OCI-LY7 (cell line): ENCODE data around the gene TRAPPC1. TPM values are rescaled to one million over a fixed set of nuclear protein-coding genes. Genes with fewer than 3 reads are reported as not detected.
A peak's percentile ranks its signal among the peaks of the same experiment; 100 is the strongest.

Source experiments
- BruUV-seq: library from RNA; stranded (reverse); fragments of 400-500 nt; replicated peaks from 2 replicates; lab custom pipeline; 2021; lab: Mats Ljungman, UMichigan
- CTCF ChIA-PET: fragments of 300-600 bp; sonication (Branson Sonifier 250); formaldehyde crosslinking; loops from one replicate; lab custom pipeline; 2022; ENCODE audit warnings: antibody characterized with exemption; ENCODE audit not compliant: unreplicated experiment; lab: Charles Lee
- POLR2A ChIA-PET: fragments of 300-600 bp; sonication (Branson Sonifier 250); formaldehyde crosslinking; loops from one replicate; lab custom pipeline; 2022; ENCODE audit warnings: antibody characterized with exemption; lab: Charles Lee
- DNase-seq: peaks from one replicate; pipeline ENCODE4 v3.0.0-alpha.2; 2015; ENCODE audit warnings: low spot score
- H2AFZ ChIP-seq: fragments of 200-600 bp; sonication (generic), shearing (Covaris generic); 2 replicates; pipeline ENCODE4 v1.6.1; 2014; ENCODE audit warnings: mild to moderate bottlenecking, antibody characterized with exemption, low read length, moderate library complexity
- H3K27ac ChIP-seq: fragments of 200-600 bp; sonication (generic); 2 replicates; pipeline ENCODE4 v1.5.1; 2014; ENCODE audit warnings: mixed run types, low read depth, mild to moderate bottlenecking, moderate library complexity, low read length, inconsistent platforms; ENCODE audit not compliant: poor library complexity, severe bottlenecking
- H3K36me3 ChIP-seq: fragments of 200-600 bp; sonication (generic); 2 replicates; pipeline ENCODE4 v1.6.1; 2014; ENCODE audit warnings: mild to moderate bottlenecking, antibody characterized with exemption, low read length, moderate library complexity, mixed read lengths; ENCODE audit not compliant: insufficient read depth
- H3K4me1 ChIP-seq: fragments of 200-600 bp; sonication (generic); 2 replicates; pipeline ENCODE4 v1.5.1; 2014; ENCODE audit warnings: mild to moderate bottlenecking, low read length; ENCODE audit not compliant: insufficient read depth, poor library complexity, severe bottlenecking
- H3K4me2 ChIP-seq: fragments of 200-600 bp; sonication (generic); 2 replicates; pipeline ENCODE4 v1.6.1; 2014; ENCODE audit warnings: mild to moderate bottlenecking, low read length
- H3K4me3 ChIP-seq: fragments of 200-600 bp; sonication (generic); 2 replicates; pipeline ENCODE4 v1.5.1; 2014; ENCODE audit warnings: mild to moderate bottlenecking, low read depth, low read length; ENCODE audit not compliant: poor library complexity, severe bottlenecking
- H3K79me2 ChIP-seq: fragments of 200-600 bp; sonication (generic); 2 replicates; pipeline ENCODE4 v1.6.1; 2016; ENCODE audit warnings: low read depth, mild to moderate bottlenecking, low read length, moderate library complexity, mixed read lengths; ENCODE audit not compliant: insufficient read depth
- H3K9me2 ChIP-seq: fragments of 200-600 bp; sonication (generic); 2 replicates; pipeline ENCODE4 v1.6.1; 2016; ENCODE audit warnings: mild to moderate bottlenecking, low read length, mixed read lengths; ENCODE audit not compliant: insufficient read depth
- H3K9me3 ChIP-seq: fragments of 200-600 bp; sonication (generic); 2 replicates; pipeline ENCODE4 v1.6.1; 2014; ENCODE audit warnings: mild to moderate bottlenecking, mixed run types, low read length, mixed read lengths
- H4K20me1 ChIP-seq: fragments of 200-600 bp; sonication (generic); 2 replicates; pipeline ENCODE4 v1.6.1; 2014; ENCODE audit warnings: mild to moderate bottlenecking, antibody characterized with exemption, low read length, moderate library complexity, mixed read lengths; ENCODE audit not compliant: insufficient read depth
- EZH2phosphoT487 ChIP-seq: fragments of 200-600 bp; sonication (generic); IDR thresholded peaks from 2 replicates; pipeline ENCODE4 v1.6.1; 2018; ENCODE audit warnings: low read depth, borderline replicate concordance, mild to moderate bottlenecking, mixed run types, antibody characterized with exemption, low read length, moderate library complexity, mixed read lengths
- intact Hi-C: fragments of 100-400 bp; cut with micrococcal nuclease; formaldehyde crosslinking; loops from one replicate; pipeline ENCODE4 v1.10.0; 2022; ENCODE audit not compliant: unreplicated experiment
- total RNA-seq, 2 experiments: library from RNA; depleted of rRNA in 1 of 2; stranded (reverse); fragments of >200 nt in 1 of 2; shearing (Covaris generic) in 1 of 2; gene quantifications; 2 replicates each; pipeline ENCODE4 v1.2.3, GENCODE V29; 2014 to 2022
- TF ChIP-seq, protein P1 (sequence below): fragments of 200-600 bp; sonication (generic); conservative IDR thresholded peaks from 2 replicates; pipeline ENCODE4 v1.5.1; 2014; ENCODE audit warnings: mild to moderate bottlenecking, antibody characterized with exemption, low read length, moderate library complexity, mixed read lengths

TRAPPC1 gene
- total RNA-seq, 2 experiments from 2014 or later = 40.2 to 150 TPM

DNA sequence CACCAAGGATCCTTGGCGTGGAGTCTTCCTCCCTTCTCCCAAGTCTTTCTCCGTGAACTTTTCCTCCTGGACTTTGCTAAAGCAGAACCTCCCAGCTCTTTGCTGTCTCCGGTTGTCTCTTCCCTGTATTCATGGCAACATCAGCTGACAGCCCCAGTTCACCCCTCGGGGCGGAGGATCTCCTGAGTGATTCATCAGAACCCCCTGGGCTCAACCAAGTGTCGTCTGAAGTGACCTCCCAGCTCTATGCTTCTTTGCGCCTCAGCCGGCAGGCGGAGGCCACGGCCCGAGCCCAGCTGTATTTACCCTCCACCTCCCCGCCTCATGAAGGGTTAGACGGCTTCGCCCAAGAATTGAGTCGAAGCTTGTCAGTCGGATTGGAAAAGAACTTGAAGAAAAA lies 1.2 kb upstream of the TRAPPC1 start:
- POLR2A ChIA-PET = interaction anchor here (0.5 to 2.2 kb wide), 11 partner anchors 9 to 681 kb away, joined by 3 to 16 read pairs (median 6); partner anchors contain the start of gene RNF227
- Histone ChIP-seq H3K4me2 (peak overlapping the region; percentile 88), H3K27ac (peak overlapping the region; percentile 69), H3K79me2 (peaks cover 32% of the 10 kb centered on the region), H4K20me1 (no peaks in the 10 kb centered on the region), H3K4me1 (peaks cover 27% of the 10 kb centered on the region), H3K4me3 (peak overlapping the region; percentile 99), H2AFZ (no peak overlapping the region; the same call in 1 of the 2 replicates), H3K9me3 (no peaks in the 10 kb centered on the region), H3K36me3 (peaks cover 46% of the 10 kb centered on the region), H3K9me2 (no peaks in the 10 kb centered on the region)
- intact Hi-C loops = loop anchor here (2.0 kb wide), 1 partner anchor 18 kb away; no protein-coding TSS in a partner anchor
- CTCF ChIA-PET = interaction anchor here (0.8 to 1.1 kb wide), 2 partner anchors 12 to 107 kb away, joined by 3 to 4 read pairs; no protein-coding TSS in a partner anchor
- DNase-seq = peak; percentile 62
- BruUV-seq = no TSS peak
- no peak for TF ChIP-seq EZH2phosphoT487
- TF ChIP-seq, protein P1, sequence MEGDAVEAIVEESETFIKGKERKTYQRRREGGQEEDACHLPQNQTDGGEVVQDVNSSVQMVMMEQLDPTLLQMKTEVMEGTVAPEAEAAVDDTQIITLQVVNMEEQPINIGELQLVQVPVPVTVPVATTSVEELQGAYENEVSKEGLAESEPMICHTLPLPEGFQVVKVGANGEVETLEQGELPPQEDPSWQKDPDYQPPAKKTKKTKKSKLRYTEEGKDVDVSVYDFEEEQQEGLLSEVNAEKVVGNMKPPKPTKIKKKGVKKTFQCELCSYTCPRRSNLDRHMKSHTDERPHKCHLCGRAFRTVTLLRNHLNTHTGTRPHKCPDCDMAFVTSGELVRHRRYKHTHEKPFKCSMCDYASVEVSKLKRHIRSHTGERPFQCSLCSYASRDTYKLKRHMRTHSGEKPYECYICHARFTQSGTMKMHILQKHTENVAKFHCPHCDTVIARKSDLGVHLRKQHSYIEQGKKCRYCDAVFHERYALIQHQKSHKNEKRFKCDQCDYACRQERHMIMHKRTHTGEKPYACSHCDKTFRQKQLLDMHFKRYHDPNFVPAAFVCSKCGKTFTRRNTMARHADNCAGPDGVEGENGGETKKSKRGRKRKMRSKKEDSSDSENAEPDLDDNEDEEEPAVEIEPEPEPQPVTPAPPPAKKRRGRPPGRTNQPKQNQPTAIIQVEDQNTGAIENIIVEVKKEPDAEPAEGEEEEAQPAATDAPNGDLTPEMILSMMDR = peak; percentile 39; the same call in 1 of the 2 replicates

- ChIA-PET CTCF (interaction anchor here (1.1 kb wide), 1 partner anchor 11 kb away, joined by 4 read pairs; no protein-coding TSS in a partner anchor), POLR2A (interaction anchor here (0.5 to 2.2 kb wide), 12 partner anchors 10 to 681 kb away, joined by 3 to 16 read pairs (median 5); partner anchors contain the start of gene RNF227)
- no peaks in the 10 kb centered on the region for H3K9me3 ChIP-seq
- TSS peak; percentile 85 for BruUV-seq
- peak overlapping the region; percentile 99 for H3K4me3 ChIP-seq
- intact Hi-C loops = loop anchor here (2.0 kb wide), 1 partner anchor 18 kb away; no protein-coding TSS in a partner anchor
- peaks cover 27% of the 10 kb centered on the region for H3K4me1 ChIP-seq
- TF ChIP-seq EZH2phosphoT487 = no peak
- TF ChIP-seq, protein P1 = no peak
- DNase-seq = peak; percentile 49
- H4K20me1 ChIP-seq = no peaks in the 10 kb centered on the region
- H3K36me3 ChIP-seq = peaks cover 44% of the 10 kb centered on the region
- H2AFZ ChIP-seq = peak overlapping the region; percentile 88
- H3K9me2 ChIP-seq = no peaks in the 10 kb centered on the region
- H3K27ac ChIP-seq = peak overlapping the region; percentile 69
- H3K79me2 ChIP-seq = peaks cover 32% of the 10 kb centered on the region
- H3K4me2 ChIP-seq = peak overlapping the region; percentile 88
Observed at GRCh38 chr17:7932483-7932891, 741 bp upstream of the TRAPPC1 start.
